Stimulated activated CD4-positive, alpha-beta T cell treated with anti-CD3 and anti-CD28 coated beads, TNF-alpha, amount 100 ng/mL, for 48 hours (primary cell): Measurements from ENCODE around the gene TUBA1B.

Source experiments
- DNase-seq, 3 donors: peaks; one replicate each; pipeline ENCODE4 v3.0.0-alpha.2; 2020; ENCODE audit warnings: low read depth in 3 of 3

TUBA1B gene

DNA sequence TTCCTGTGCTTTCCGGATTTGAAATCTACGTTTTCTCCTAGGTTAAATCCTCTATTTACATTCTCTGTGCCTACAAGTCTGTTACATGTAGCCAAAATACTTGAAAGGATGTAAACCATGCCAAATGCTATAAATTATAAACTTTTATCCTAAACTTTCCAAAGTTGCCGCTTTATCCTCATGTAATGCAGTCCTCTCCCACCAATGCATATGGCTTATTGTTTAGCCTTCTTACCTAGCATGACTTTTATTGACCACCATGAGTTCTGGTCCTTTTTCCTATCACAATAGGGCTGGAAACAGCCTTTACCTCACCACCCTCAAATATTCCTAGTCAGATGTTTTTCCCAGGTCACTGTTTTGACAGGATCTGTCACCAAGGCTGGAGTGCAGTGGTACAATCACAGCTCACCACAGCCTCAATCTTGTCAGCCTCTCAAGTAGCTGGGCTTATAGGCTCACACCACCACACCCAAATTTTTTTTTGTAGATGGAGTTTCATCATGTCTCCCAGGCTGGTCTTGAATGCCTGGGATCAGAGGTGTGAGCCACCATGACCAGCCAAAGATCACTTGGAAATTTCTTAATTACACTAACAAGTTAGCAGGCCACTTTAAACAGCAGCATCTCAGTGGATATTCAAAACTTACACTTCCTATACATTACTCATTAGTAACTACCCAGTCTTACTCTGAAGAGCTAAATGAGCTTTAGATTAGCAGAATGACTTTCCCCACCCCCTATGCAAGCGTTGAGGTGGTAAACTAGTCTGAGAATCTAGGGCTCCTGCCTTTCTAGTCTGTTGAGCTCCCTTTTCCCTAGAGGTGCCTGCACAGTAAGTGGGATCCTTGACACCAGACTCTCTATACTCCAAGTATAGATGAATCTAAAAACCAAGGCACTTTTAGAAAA lies 4.1 kb downstream of the TUBA1B start:
- no peak for DNase-seq

- no peak for DNase-seq
Measured at GRCh38 chr12:49121047-49121696, 10.0 kb downstream of the TUBA1B start.

DNA sequence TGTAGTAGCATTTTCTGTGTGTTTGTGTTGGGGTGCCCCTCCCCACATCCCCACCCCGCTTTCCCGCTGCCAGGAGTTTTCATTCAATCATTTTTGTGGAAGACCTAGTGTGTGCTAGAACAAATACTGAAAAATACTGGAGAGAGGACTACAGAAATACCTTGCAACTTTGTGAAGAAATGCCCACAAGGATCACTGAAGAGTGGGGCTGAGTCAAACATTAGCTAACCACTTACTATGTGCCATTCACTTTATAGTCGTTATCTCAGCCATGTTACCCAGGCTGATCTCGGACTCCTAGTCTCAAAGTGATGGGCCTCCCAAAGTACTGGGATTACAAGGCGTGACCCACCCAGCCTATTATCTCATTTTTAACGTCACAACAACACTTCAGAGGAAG lies 20.0 kb downstream of the TUBA1B start:
- no peak for DNase-seq

DNA sequence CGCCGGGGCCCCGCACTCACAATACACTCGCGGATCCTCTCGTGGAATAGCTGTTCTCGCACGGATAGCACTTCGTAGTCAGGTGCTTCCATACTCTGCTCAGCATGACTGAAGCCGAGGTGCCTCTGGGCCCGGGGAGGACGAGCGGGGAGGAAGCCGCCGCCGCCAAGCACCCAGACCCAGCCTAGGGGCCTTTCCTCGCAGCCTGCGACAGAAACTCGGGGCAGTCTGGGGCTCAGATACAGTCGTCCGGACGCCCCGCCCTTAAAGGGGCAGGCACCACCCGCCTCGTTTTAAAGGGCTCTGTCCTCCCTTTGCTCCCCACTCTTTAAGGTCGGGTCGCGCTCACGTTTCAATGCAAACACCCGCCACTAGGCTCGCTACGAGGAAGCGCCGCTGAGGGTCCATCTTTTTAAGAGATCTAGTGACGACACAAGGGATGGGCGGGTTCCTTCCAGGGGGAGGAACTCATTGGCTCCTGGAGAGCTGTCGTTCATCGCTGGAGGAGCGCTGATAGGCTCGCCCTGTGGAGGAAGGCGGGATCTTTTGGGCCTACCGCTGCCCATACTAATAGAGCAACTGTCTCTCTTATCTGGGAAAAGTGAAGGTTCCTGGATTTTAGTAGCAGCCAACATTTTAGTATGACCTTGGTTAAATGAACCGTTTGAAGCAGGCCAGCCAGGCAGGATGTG lies 20.6 kb downstream of the TUBA1B start, which contains the start of gene LMBR1L:
LMBR1L (minus strand) TSS at position 384 of the 692 bp plus-strand sequence; CDS start at position 92, 292 bp downstream.
- DNase-seq: peak; percentile 87 to 93 (median 88)

DNA sequence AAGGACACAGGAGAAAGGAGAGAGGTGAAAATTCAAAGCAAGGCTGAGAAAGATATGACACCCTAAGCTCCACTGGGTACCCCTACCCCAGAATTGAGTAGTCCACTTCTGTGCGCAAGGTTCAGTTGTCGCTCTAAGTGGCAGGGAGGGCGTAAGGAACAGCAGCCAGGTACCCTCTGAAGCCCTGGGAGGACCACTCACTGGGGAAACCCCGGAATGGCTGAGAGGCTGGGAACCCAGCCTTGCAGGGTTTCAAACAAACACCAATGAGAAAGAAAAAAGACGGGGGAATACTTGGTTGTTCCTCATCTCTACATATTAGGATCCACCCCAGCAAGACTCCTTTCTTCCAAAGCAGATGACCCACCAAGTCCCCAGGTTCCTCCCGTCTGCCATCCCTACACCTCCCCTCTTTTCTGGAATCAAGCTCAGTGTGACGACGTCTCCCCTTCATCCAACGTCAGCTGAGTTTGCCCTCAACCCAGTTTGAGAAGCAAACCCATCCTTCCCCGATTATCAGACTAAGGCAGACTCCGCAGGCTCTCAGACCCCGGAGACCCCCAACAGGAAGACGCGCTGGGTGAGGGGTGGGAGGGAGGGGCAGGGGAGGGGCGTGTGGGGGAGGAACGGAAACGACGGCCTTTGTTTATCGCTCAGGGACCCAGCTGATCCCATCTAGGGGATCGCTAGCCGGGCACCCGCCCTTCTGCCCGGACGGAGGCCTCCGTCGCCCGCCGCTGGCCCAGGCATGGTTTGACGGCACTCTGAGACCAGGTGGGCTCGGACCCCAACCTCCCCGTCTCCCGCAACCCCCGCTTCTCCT lies 21.3 kb downstream of the TUBA1B start:
- no peak for DNase-seq

DNA sequence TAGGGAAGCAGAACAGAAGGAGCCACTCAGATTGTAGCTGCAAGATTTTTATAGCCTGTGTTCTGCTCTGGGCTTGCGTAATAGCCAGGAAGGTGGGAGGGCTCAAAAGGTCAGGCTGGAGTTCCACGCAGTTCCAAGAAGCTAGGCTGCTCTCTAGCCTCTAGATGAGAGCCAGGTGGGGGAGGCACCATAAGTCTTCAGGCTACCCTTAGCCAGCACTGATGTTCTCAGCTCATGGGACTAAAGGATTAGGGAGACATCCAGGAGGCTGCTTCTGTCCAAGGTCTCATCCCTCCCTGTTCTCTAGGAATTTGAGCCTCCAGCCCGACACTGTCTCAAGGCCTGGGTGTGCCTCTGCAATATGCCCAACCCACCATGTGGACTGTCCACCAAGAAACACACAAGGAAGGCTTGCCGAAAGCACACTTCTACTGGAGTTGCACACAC lies 22.2 kb downstream of the TUBA1B start:
- no peak for DNase-seq

- no peak for DNase-seq
Measured at GRCh38 chr12:49105504-49106084, 25.6 kb downstream of the TUBA1B start.

DNA sequence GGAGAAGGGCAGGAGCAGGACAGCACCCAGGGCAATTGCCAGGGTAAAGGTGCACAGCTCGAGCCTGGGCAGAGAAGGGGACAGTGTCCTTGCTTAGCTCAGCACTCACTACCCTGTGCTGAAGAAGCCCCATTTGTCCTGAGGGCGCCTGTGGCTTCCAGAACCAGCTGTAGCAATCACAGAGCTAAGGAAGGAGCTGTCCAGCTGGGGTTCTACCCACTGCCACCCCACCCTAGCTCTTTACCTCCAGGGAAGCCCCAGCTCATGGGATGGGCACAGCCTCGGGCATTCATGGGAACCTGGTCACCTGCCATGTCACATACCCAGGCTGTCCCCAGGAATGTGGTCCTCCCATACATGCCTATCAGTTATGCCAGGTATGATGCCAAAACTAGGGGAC lies 26.4 kb downstream of the TUBA1B start:
- DNase-seq: no peak

DNA sequence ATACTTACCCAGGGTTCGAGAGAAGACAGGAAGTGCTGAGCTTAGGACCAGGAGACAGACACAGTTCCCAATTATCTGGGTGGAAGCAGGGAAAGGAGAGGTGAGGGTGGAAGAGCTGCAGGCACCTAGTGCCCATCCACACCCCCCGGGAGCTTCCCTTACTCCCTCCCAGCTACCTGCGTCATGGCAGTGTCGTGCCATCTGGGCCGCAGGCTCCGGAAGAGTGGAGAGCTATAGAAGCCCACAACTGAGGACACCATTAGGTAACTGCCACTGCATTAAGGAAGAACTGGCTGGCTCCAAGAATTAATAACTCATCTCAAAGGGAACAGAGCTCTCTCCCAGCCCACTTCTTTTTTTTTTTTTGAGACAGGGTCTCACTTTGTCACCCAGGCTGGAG lies 30.8 kb downstream of the TUBA1B start:
- DNase-seq: no peak

DNA sequence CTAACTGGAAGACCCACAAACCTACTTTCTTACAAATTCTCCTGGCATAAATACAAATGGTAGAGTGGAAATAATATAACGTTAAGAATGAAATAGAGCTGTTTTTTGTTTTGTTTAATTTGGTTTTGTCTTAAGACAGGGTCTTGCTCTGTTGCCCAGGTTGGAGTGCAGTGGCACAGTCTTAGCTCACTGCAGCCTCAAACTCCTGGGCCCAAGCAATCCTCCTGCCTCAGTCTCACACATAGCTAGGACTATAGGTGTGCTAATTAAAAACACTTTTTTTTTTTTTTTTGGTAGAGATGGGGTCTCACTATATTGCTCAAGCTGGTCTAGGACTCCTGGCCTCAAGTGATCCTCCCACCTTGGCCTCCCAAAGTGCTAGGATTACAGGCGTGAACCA lies 32.5 kb downstream of the TUBA1B start:
- no peak for DNase-seq

DNA sequence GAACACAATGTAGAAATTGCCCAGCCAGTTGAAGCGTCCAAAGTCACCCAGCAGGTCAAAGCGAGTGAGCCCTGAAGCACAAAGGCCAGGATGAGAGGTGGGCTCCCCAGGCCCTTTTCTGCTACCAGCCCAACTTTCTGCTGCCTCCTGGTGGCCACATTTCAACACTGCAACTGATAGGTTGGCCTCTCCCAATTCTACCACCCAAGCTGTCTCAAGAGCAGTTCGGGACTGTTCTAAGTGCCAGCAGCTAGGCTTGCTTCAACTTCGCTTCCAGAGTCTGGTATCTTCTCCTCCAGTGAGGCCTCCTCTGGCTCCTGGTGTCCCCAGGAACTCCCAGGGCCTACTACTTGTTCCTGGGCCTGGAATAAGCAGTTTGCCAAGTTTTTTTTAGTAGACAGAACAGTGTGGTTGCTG lies 33.2 kb downstream of the TUBA1B start:
- peak in 2 of 3 donors; percentile 31 to 44 for DNase-seq

- no peak for DNase-seq
Measured at GRCh38 chr12:49097381-49097780, 33.8 kb downstream of the TUBA1B start.

DNA sequence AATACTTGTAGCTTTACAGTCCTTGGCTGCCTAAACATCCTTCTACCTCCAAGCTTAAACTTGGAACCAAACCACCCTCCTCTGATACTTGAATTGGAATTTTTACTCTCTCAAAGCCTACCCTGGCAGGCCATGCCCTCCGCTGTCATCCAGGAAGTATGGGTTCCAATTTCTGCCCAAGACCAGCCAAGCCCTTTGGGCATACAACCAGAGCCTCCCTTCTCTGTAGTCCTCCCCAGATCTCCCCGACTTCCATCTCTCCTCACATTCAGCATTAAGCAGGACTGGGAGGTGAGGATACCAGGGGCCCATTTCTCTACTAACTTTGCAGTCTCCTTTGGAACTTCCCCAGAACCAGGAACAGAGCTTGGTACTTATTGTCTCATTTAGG lies 36.2 kb downstream of the TUBA1B start:
- no peak for DNase-seq

- DNase-seq: no peak
Measured at GRCh38 chr12:49094160-49094974, 36.8 kb downstream of the TUBA1B start, which contains the start of gene DHH. DHH (minus strand) TSS chr12:49094801; CDS start chr12:49094512, 289 bp downstream.

DNA sequence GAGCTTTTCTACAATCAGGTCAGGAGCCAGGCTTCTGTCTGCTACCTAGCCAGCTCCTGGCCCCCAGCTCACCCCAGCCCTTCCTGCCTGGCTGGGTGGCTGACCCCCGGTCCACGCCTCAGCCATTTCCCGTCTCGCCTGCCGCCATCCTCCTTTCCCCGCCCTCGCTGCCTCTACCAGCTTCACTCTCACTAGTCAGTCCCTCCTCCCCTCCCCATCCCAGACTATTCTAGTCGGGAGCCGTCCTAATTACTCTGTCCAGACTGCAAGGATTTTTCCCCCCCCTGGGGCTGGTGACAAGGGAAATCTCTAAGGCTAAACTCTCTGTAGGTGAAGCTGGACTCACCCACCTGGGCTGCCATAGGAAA lies 37.4 kb downstream of the TUBA1B start:
- DNase-seq: no peak

DNA sequence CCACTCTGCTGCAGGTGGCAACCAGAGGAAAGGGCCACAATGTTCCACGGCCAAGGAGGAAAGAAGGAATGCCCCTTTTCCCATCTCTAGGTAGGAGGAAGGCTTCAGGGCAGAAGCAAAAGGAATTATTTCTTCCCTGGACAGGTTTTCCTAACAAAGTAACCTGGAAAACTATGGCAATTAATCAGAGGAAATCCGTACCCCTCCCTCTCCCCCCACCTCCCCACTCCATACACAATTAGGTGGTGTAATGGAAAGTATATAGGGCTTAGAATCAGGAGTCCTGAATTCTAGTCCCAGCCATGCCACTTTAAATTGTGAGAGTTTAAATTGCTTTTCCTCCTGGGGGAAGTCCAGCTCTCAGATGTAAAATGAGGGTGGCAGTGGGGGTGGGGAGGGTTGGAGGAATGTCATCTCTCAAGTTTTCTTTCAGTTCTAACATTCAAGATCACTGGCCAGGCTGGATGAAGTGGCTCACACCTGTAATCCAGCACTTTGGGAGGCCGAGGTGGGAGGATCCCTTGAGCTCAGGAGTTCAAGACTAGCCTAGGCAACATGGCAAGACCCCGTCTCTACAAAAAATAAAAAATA lies 38.3 kb downstream of the TUBA1B start:
- no peak for DNase-seq

- DNase-seq: peak in 2 of 3 donors; percentile 43 to 55
Measured at GRCh38 chr12:49092086-49092815, 38.9 kb downstream of the TUBA1B start.

- DNase-seq: no peak
Measured at GRCh38 chr12:49091836-49092085, 39.4 kb downstream of the TUBA1B start.
